KG1 (cell line): ENCODE measurements around the gene KCNMA1.

Experiments
- DNase-seq: peaks from one replicate; lab custom pipeline; 2025; lab: John Stamatoyannopoulos, UW

Gene KCNMA1

DNA sequence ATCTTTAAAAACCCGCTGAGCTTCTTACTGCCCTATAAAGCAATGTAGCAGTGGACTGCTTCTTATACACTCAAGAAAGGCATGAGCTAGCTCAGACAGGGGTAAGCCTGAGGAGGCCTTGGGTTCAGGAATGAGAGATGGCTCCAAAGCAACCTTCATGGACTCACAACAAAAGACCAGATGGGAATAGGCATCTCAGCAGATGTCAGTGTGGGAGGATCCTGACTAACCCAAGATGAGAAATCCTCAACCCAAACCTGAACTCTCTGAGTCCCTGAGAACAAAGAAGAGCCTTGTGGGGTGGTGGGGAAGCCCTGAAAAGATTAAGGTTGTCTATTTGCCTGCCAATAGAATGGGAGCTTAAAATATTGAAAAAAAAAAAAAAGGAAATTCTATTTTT, 807.4 kb downstream of the KCNMA1 start:
- DNase-seq: no peak

- no peak for DNase-seq
These were observed 807.9 kb downstream of the KCNMA1 start for GRCh38 chr10:76829724-76830123.
